Psoas muscle (tissue), 8 donors: ENCODE measurements around the gene FAM167B. TPM values are rescaled to one million over a fixed set of nuclear protein-coding genes. Genes with fewer than 3 reads are reported as not detected.

ENCODE experiments used
- ATAC-seq, 4 donors: fragments of 200-7000 bp; cut with Tn5 transposase; one replicate each; pipeline ENCODE4 v1.9.1; 2020; ENCODE audit warnings: moderate library complexity in 3 of 4, mild to moderate bottlenecking in 2 of 4
- DNase-seq, 2 donors: peaks; one replicate each; pipeline ENCODE4 v3.0.0-alpha.2; 2020
- H3K27ac ChIP-seq: fragments of 200-600 bp; one replicate; pipeline ENCODE4 v1.8.0; 2022
- H3K27me3 ChIP-seq, 3 donors: fragments of 200-600 bp in 1 of 3; one replicate each; pipeline versions ENCODE4 v1.6.1 to v1.8.0; 2013 to 2022; ENCODE audit warnings: low read length in 2 of 3, mild to moderate bottlenecking in 2 of 3, moderate library complexity in 1 of 3; ENCODE audit not compliant: insufficient read depth in 3 of 3
- H3K36me3 ChIP-seq, 2 donors: fragments of 200-600 bp in 1 of 2; one replicate each; pipeline versions ENCODE4 v1.6.1 to v1.8.0; 2013 to 2022; ENCODE audit warnings: low read depth in 1 of 2, mild to moderate bottlenecking in 1 of 2, moderate library complexity in 1 of 2; ENCODE audit not compliant: insufficient read depth in 1 of 2
- H3K4me1 ChIP-seq: fragments of 200-600 bp; one replicate; pipeline ENCODE4 v1.8.0; 2022
- H3K4me3 ChIP-seq: fragments of 200-600 bp; one replicate; pipeline ENCODE4 v1.8.0; 2022; ENCODE audit warnings: mild to moderate bottlenecking
- H3K9me3 ChIP-seq: fragments of 200-600 bp; one replicate; pipeline ENCODE4 v1.8.0; 2022
- WGBS, 3 donors: extraction: QIAGEN DNeasy Blood & Tissue Kit; methylation state at CpG; one replicate each; pipeline versions ENCODE4 v1.1.6 to v1.1.7; 2013; 5-methylcytosine and 5-hydroxymethylcytosine counted together
- intact Hi-C, 2 donors: fragments of 100-400 bp; cut with DNase I; formaldehyde crosslinking; loops; one replicate each; pipeline versions ENCODE4 v1.11.0 to v1.14.2; 2022
- polyA plus RNA-seq, 3 donors: library from polyadenylated mRNA; stranded (reverse); fragments of 200-250 nt; gene quantifications; one replicate each; pipeline ENCODE4 v1.2.3, GENCODE V29; 2013
- total RNA-seq, 4 donors: library from RNA; stranded (reverse); fragmentation: NEBNext Ultra II Directional in 2 of 4; extraction: Animal tissue kit (Norgen Biotek cat#: 25700) in 2 of 4; gene quantifications; one replicate each; pipeline versions ENCODE4 v1.2.1 to v1.2.4, GENCODE V29; 2021 to 2023
- TF ChIP-seq, protein P1 (sequence below): fragments of 200-600 bp; IDR thresholded peaks from one replicate; pipeline ENCODE4 v1.8.0; 2022; ENCODE audit warnings: antibody characterized with exemption
- donor health status: healthy with polysubstance abuse.
- donor health status: DM: no; HTN: no; CAD: no; lungs with moderate emphysema.
- donor health status: Bipolar disorder and iron deficiency.
- donor health status: healthy.
- donor health status: DM: yes; HTN: yes; CAD: no.
- donor health status: DM: no; HTN: no; CAD: no.
- donor health status: DM: no; HTN: no; CAD: no.
- donor health status: DM: yes; HTN: yes; CAD: no.

FAM167B gene
- total and polyA plus RNA-seq, 7 donors: 2.0 to 6.2 (median 3.7) TPM

- peaks cover 10% of the 10 kb centered on the region for H3K4me1 ChIP-seq
- H3K4me3 ChIP-seq: no peak overlapping the region
- intact Hi-C loops: loop anchor here in 1 of 2 donors (10.0 kb wide), 1 partner anchor 98 kb away; no protein-coding TSS in a partner anchor
- 88 to 93% (median 89%) methylated on average over 5 of the region's 5 CpGs for WGBS, 3 donors
- no peak overlapping the region for H3K27ac ChIP-seq
- H3K9me3 ChIP-seq: no peaks in the 10 kb centered on the region
- peaks cover 4 to 56% of the 10 kb centered on the region in 2 donors for H3K36me3 ChIP-seq
- TF ChIP-seq, protein P1, sequence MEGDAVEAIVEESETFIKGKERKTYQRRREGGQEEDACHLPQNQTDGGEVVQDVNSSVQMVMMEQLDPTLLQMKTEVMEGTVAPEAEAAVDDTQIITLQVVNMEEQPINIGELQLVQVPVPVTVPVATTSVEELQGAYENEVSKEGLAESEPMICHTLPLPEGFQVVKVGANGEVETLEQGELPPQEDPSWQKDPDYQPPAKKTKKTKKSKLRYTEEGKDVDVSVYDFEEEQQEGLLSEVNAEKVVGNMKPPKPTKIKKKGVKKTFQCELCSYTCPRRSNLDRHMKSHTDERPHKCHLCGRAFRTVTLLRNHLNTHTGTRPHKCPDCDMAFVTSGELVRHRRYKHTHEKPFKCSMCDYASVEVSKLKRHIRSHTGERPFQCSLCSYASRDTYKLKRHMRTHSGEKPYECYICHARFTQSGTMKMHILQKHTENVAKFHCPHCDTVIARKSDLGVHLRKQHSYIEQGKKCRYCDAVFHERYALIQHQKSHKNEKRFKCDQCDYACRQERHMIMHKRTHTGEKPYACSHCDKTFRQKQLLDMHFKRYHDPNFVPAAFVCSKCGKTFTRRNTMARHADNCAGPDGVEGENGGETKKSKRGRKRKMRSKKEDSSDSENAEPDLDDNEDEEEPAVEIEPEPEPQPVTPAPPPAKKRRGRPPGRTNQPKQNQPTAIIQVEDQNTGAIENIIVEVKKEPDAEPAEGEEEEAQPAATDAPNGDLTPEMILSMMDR: no peak
- ATAC-seq (no peak), DNase-seq (no peak)
- H3K27me3 ChIP-seq: no peaks in the 10 kb centered on the region
These were observed 30.5 kb upstream of the FAM167B start for GRCh38 chr1:32216566-32216965.

- WGBS, 3 donors: 79 to 84% (median 79%) methylated on average over 6 to 7 of the region's 7 CpGs
- peaks cover 4 to 64% of the 10 kb centered on the region in 2 donors for H3K36me3 ChIP-seq
- intact Hi-C loops: loop anchor here in 1 of 2 donors (10.0 kb wide), 1 partner anchor 96 kb away; no protein-coding TSS in a partner anchor
These were observed 28.0 kb upstream of the FAM167B start for GRCh38 chr1:32219022-32219421.

DNA sequence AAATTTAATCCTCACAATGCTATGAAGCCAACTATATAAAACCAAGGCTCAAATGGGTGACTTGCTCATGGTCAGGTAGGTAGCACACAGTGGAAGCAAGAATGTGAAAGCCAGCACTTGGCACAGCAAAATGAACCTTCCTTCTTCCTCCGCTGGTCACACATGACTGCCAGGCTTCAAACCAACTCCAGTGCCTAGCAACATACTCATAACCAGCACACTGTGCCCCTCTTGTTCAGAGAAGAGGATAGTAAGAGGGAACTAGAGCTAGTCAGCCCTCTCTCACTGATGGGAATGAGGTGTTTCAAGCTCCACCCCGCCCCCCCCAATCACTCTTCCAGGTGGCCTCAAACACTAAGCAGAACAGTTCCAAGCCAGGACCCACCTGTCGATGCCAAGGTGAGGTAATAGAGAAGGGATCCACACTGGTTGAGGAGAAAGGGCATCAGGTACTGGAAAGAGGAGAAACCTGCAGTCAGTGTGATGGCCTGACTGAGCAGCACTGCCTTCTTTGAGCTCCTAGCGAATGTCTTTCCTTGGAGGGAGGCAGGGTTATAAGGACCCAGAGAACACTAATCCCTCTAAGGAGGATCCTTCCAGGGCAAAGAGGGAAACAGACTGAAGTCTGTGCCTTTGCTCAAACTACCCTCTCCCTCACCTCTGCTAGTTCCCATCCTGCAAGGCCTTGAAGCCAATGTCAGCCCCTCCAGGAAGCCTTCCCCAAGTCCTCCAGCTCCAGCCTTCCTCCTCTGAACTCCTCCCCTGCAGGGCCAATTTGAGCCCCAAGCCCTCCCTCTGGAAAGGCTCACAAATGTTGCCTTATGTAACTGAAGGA lies 26.1 kb upstream of the FAM167B start:
- 84 to 90% (median 85%) methylated on average over 4 of the region's 4 CpGs for WGBS, 3 donors
- peaks cover 25% of the 10 kb centered on the region for H3K4me1 ChIP-seq
- TF ChIP-seq, protein P1: no peak

More at GRCh38 chr1:32219022-32219421, 28.0 kb upstream of the FAM167B start:
- H3K27me3 ChIP-seq: no peaks in the 10 kb centered on the region
- TF ChIP-seq, protein P1: no peak
- H3K4me1 ChIP-seq: peaks cover 22% of the 10 kb centered on the region
- no peaks in the 10 kb centered on the region for H3K9me3 ChIP-seq
- no peak overlapping the region for H3K4me3 ChIP-seq
- no peak overlapping the region for H3K27ac ChIP-seq
- no peak for ATAC-seq
- no peak for DNase-seq

DNA sequence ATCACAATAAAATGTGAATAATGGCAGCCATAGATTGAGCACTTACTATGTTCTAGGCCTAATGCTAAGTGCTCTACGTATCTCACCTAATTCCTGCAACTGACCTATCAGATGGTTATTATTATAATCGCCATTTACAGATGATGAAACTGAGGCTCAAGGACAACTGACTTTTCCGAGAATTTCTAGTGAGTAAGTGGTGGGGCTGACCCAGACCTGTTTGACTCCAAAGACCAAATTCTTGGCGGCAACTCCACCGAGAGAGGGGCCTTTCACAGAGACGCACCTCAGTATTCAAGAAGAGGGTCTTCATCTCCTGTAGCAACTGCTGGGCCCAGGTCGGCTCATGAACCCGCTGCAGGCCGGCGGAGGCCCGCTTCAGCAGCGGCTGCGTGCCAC lies 25.4 kb upstream of the FAM167B start:
- intact Hi-C loops: no loop called here
- H3K4me3 ChIP-seq: peak overlapping the region; percentile 95
- WGBS, 3 donors: 6 to 7% (median 6%) methylated on average over 13 of the region's 13 CpGs
- no peak for ATAC-seq
- no peaks in the 10 kb centered on the region for H3K27me3 ChIP-seq
- no peak for DNase-seq
- H3K27ac ChIP-seq: peak overlapping the region; percentile 96
- H3K9me3 ChIP-seq: no peaks in the 10 kb centered on the region
- H3K4me1 ChIP-seq: peaks cover 25% of the 10 kb centered on the region
- peaks cover 3 to 67% of the 10 kb centered on the region in 2 donors for H3K36me3 ChIP-seq
- TF ChIP-seq, protein P1: no peak

More for the DNA sequence above, 26.1 kb upstream of the FAM167B start:
- Histone ChIP-seq H3K4me3 (peak overlapping the region; percentile 95), H3K27me3 (no peaks in the 10 kb centered on the region), H3K9me3 (no peaks in the 10 kb centered on the region), H3K36me3 (peaks cover 0 to 67% of the 10 kb centered on the region in 2 donors), H3K27ac (no peak overlapping the region)
- no peak for DNase-seq
- ATAC-seq: no peak
- intact Hi-C loops: no loop called here
